Measurements from ENCODE around the gene INA.

DNA sequence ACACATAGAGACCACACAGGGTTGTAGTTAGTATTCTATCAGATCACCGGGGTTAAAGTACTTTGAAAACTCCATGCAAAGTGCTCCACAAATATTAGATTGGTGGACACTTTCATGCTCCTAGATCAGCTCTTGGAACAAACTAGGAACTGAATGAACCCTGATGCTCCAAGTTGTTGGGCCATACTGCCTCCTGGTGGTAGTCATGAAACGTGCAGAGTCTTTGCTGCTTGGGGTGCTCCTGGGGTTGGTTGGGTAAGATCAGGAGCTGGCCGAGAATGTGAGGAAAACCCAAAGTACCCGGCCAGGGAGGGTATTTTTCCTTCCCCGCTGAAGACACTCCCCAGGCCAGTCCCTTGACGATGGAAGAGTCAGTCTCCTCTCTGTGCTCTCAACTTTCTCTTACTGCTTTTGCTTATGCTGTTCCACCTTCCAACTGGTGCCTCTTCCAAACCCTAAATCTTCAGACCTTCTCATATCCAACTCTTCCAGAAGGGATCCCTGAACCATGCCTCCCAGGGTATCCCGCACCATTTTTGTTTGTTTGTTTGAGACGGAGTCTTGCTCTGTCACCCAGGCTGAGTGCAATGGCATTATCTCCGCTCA, 32.2 kb upstream of the INA start:
- TF ChIP-seq, protein P1, sequence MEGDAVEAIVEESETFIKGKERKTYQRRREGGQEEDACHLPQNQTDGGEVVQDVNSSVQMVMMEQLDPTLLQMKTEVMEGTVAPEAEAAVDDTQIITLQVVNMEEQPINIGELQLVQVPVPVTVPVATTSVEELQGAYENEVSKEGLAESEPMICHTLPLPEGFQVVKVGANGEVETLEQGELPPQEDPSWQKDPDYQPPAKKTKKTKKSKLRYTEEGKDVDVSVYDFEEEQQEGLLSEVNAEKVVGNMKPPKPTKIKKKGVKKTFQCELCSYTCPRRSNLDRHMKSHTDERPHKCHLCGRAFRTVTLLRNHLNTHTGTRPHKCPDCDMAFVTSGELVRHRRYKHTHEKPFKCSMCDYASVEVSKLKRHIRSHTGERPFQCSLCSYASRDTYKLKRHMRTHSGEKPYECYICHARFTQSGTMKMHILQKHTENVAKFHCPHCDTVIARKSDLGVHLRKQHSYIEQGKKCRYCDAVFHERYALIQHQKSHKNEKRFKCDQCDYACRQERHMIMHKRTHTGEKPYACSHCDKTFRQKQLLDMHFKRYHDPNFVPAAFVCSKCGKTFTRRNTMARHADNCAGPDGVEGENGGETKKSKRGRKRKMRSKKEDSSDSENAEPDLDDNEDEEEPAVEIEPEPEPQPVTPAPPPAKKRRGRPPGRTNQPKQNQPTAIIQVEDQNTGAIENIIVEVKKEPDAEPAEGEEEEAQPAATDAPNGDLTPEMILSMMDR (IDR thresholded peaks at IDR 0.05): peak; percentile 85 to 91 (median 91)
- TF ChIP-seq POLR2A (IDR thresholded peaks at IDR 0.05): no peak

Data from breast epithelium (tissue), 3 donors.